HG03354 (cell line): Measurements from ENCODE around the gene GNB2.
A peak's percentile ranks its signal among the peaks of the same experiment; 100 is the strongest.
"Not testable (repeated sequence)": the region's sequence is repeated elsewhere in the genome, so short reads cannot be mapped to it uniquely, and the experiment has no call there.

Source experiments
- ATAC-seq: cut with Tn5 transposase; IDR thresholded peaks from one replicate; pipeline ENCODE4 v1.9.1; 2021; ENCODE audit warnings: mild to moderate bottlenecking; ENCODE audit not compliant: unreplicated experiment, poor library complexity, severe bottlenecking

The GNB2 gene

GRCh38 chr7:100655908-100656674 lies 17.4 kb upstream of the GNB2 start, which contains the start of gene ACTL6B:
Gene ACTL6B, minus strand, starts transcription at chr7:100656448. Its CDS starts 94 bp downstream, at chr7:100656354.
- no peak for ATAC-seq

GRCh38 chr7:100662194-100662776 lies 11.3 kb upstream of the GNB2 start:
- not testable (repeated sequence) for ATAC-seq

GRCh38 chr7:100665168-100665726 lies 8.3 kb upstream of the GNB2 start:
- ATAC-seq: no peak

GRCh38 chr7:100667331-100668068 lies 6.0 kb upstream of the GNB2 start:
- no peak for ATAC-seq

- no peak for ATAC-seq
Measured at GRCh38 chr7:100668069-100668449, 5.5 kb upstream of the GNB2 start.

- ATAC-seq: not testable (repeated sequence)
Measured at GRCh38 chr7:100669106-100669505, 4.4 kb upstream of the GNB2 start.

GRCh38 chr7:100670074-100670473 lies 3.5 kb upstream of the GNB2 start:
- ATAC-seq: no peak

- no peak for ATAC-seq
Measured at GRCh38 chr7:100671353-100672327, 1.9 kb upstream of the GNB2 start.

- peak; percentile 2 for ATAC-seq
Measured at GRCh38 chr7:100673942-100674410, 436 bp downstream of the GNB2 start.

- ATAC-seq: no peak
Measured at GRCh38 chr7:100674411-100675104, 1.0 kb downstream of the GNB2 start.

GRCh38 chr7:100675105-100675451 lies 1.5 kb downstream of the GNB2 start:
- ATAC-seq: peak; percentile 1

- peak; percentile 41 for ATAC-seq
Measured at GRCh38 chr7:100675581-100676350, 2.2 kb downstream of the GNB2 start.

- ATAC-seq: no peak
Measured at GRCh38 chr7:100676501-100677306, 3.2 kb downstream of the GNB2 start.

GRCh38 chr7:100677308-100678267 lies 4.0 kb downstream of the GNB2 start:
- no peak for ATAC-seq

- no peak for ATAC-seq
Measured at GRCh38 chr7:100678291-100678984, 4.9 kb downstream of the GNB2 start.
